PC-3 (cell line): ENCODE data around the gene INSL3.

Experiments used
- EZH2 ChIP-seq: fragments of 300-600 bp; sonication (generic); IDR thresholded peaks from one replicate; pipeline ENCODE4 v1.6.1; 2017; ENCODE audit warnings: antibody characterized with exemption, mild to moderate bottlenecking, low read length; ENCODE audit not compliant: unreplicated experiment
- TF ChIP-seq, protein P1 (sequence below): fragments of 300-600 bp; sonication (generic); conservative IDR thresholded peaks from 2 replicates; pipeline ENCODE4 v1.5.1; 2017; ENCODE audit warnings: antibody characterized with exemption, low read depth, mild to moderate bottlenecking, low read length

DNA sequence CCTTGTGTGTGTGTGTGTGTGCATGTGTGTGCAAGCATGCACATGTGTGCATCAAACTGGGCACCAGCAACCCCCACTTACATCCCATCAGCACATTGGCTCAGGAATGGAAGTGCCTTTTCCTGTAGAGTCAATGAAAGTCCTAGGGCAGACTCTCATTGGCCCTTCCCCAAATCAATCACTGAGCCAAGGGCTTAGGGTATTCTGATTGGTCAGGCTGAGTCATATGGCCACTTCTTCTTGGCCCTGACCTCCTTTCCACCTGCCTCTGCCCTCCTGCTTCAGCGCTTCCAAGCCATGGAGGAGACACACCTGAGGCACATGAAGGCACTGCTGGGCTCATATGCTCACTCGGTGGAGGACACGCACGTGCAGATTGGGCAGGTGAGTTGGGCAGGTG, 49.1 kb downstream of the INSL3 start:
- TF ChIP-seq EZH2 = no peak
- TF ChIP-seq, protein P1, sequence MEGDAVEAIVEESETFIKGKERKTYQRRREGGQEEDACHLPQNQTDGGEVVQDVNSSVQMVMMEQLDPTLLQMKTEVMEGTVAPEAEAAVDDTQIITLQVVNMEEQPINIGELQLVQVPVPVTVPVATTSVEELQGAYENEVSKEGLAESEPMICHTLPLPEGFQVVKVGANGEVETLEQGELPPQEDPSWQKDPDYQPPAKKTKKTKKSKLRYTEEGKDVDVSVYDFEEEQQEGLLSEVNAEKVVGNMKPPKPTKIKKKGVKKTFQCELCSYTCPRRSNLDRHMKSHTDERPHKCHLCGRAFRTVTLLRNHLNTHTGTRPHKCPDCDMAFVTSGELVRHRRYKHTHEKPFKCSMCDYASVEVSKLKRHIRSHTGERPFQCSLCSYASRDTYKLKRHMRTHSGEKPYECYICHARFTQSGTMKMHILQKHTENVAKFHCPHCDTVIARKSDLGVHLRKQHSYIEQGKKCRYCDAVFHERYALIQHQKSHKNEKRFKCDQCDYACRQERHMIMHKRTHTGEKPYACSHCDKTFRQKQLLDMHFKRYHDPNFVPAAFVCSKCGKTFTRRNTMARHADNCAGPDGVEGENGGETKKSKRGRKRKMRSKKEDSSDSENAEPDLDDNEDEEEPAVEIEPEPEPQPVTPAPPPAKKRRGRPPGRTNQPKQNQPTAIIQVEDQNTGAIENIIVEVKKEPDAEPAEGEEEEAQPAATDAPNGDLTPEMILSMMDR = no peak
